Adipocyte (in vitro differentiated cells): ENCODE measurements around the gene PHACTR3.

Experiments
- DNase-seq: peaks from one replicate; pipeline ENCODE4 v3.0.0-alpha.2; 2015; ENCODE audit warnings: low read depth
- H3K27me3 ChIP-seq: replicated peaks from 2 replicates; pipeline ENCODE4 v1.7.0; 2013; ENCODE audit warnings: mild to moderate bottlenecking, low read length, moderate library complexity; ENCODE audit not compliant: control insufficient read depth, insufficient read depth
- H3K36me3 ChIP-seq: 2 replicates; pipeline ENCODE4 v1.7.0; 2013; ENCODE audit warnings: low read length, mild to moderate bottlenecking, moderate library complexity; ENCODE audit not compliant: control insufficient read depth, insufficient read depth, severe bottlenecking
- H3K4me1 ChIP-seq: 2 replicates; pipeline ENCODE4 v1.7.0; 2013; ENCODE audit warnings: mild to moderate bottlenecking, low read length, moderate library complexity; ENCODE audit not compliant: control insufficient read depth, insufficient read depth
- H3K4me3 ChIP-seq: 2 replicates; pipeline ENCODE4 v1.7.0; 2013; ENCODE audit warnings: mild to moderate bottlenecking, low read length, moderate library complexity
- H3K9ac ChIP-seq: 2 replicates; pipeline ENCODE4 v1.7.0; 2013; ENCODE audit warnings: mild to moderate bottlenecking, low read length, moderate library complexity
- H3K9me3 ChIP-seq: 2 replicates; pipeline ENCODE4 v1.7.0; 2013; ENCODE audit warnings: mild to moderate bottlenecking, low read length, moderate library complexity; ENCODE audit not compliant: control insufficient read depth

The PHACTR3 gene

GRCh38 chr20:59657459-59658046 lies 53.2 kb downstream of the PHACTR3 start:
- no peaks in the 10 kb centered on the region for H3K36me3 ChIP-seq
- H3K9ac ChIP-seq = no peak overlapping the region
- H3K4me1 ChIP-seq = no peaks in the 10 kb centered on the region
- H3K9me3 ChIP-seq = peaks cover 46% of the 10 kb centered on the region
- DNase-seq = peak; percentile 3
- no peak overlapping the region for H3K4me3 ChIP-seq
- H3K27me3 ChIP-seq = no peaks in the 10 kb centered on the region

DNA sequence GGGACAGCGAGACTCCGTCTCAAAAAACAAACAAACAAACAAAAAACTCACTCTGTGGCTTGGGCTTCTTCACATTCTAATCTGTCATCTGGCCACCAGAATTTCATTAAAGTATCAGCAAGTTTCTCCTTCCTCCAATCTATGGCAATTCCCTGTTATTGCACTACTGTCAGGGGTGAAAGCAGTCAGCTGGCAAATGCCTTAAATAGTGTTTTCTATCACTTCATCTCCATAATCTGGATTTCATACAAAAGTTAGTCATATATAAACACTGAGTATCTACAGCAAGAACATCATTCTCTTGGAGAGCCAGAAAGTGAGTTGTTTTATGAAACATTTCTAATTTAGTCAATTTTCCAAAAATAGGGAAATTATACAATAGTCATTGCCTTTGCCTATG lies 56.1 kb downstream of the PHACTR3 start:
- no peak for DNase-seq
- H3K36me3 ChIP-seq = no peaks in the 10 kb centered on the region
- H3K27me3 ChIP-seq = peaks cover 10% of the 10 kb centered on the region
- H3K9ac ChIP-seq = no peak overlapping the region
- H3K4me1 ChIP-seq = no peaks in the 10 kb centered on the region
- H3K4me3 ChIP-seq = no peak overlapping the region
- H3K9me3 ChIP-seq = peaks cover 41% of the 10 kb centered on the region

DNA sequence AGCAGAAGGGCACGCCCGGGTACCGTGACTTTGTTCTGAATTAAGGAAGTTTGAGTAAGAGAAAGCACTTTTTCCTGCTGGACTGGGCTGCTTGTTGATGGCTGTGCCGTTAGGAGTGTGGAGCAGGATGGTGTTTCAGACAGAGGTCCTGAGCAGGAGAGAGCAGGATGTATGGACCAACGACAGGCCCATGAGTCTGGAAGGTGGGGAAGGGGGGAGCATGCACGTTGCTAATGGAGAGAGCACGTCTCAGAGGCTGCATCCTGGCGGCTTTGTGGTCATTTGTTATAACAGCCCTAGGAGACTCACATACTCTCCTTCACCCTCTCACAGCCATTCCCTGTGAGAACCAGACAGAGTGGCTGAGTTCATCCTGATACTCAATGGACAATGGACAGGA lies 56.8 kb downstream of the PHACTR3 start:
- Histone ChIP-seq H3K27me3 (peaks cover 12% of the 10 kb centered on the region), H3K36me3 (no peaks in the 10 kb centered on the region), H3K4me3 (no peak overlapping the region), H3K4me1 (no peaks in the 10 kb centered on the region), H3K9me3 (peaks cover 34% of the 10 kb centered on the region), H3K9ac (no peak overlapping the region)
- no peak for DNase-seq

GRCh38 chr20:59661621-59662020 lies 57.3 kb downstream of the PHACTR3 start:
- H3K36me3 ChIP-seq = no peaks in the 10 kb centered on the region
- H3K27me3 ChIP-seq = peaks cover 17% of the 10 kb centered on the region
- H3K9me3 ChIP-seq = peaks cover 29% of the 10 kb centered on the region
- H3K4me3 ChIP-seq = no peak overlapping the region
- no peak for DNase-seq
- no peak overlapping the region for H3K9ac ChIP-seq
- no peaks in the 10 kb centered on the region for H3K4me1 ChIP-seq

GRCh38 chr20:59662161-59662560 lies 57.8 kb downstream of the PHACTR3 start:
- Histone ChIP-seq H3K27me3 (peaks cover 17% of the 10 kb centered on the region), H3K36me3 (no peaks in the 10 kb centered on the region), H3K4me1 (no peaks in the 10 kb centered on the region), H3K9me3 (peaks cover 24% of the 10 kb centered on the region), H3K4me3 (no peak overlapping the region), H3K9ac (no peak overlapping the region)
- DNase-seq = no peak

GRCh38 chr20:59662856-59663512 lies 58.6 kb downstream of the PHACTR3 start:
- H3K9me3 ChIP-seq = peaks cover 16% of the 10 kb centered on the region
- peaks cover 17% of the 10 kb centered on the region for H3K27me3 ChIP-seq
- H3K4me1 ChIP-seq = no peaks in the 10 kb centered on the region
- no peaks in the 10 kb centered on the region for H3K36me3 ChIP-seq
- no peak overlapping the region for H3K9ac ChIP-seq
- no peak overlapping the region for H3K4me3 ChIP-seq
- DNase-seq = no peak

GRCh38 chr20:59663513-59664060 lies 59.2 kb downstream of the PHACTR3 start:
- Histone ChIP-seq H3K4me3 (no peak overlapping the region), H3K36me3 (no peaks in the 10 kb centered on the region), H3K27me3 (peaks cover 17% of the 10 kb centered on the region), H3K4me1 (no peaks in the 10 kb centered on the region), H3K9ac (no peak overlapping the region), H3K9me3 (peaks cover 10% of the 10 kb centered on the region)
- no peak for DNase-seq

GRCh38 chr20:59664421-59664941 lies 60.1 kb downstream of the PHACTR3 start:
- H3K36me3 ChIP-seq = no peaks in the 10 kb centered on the region
- H3K9me3 ChIP-seq = peaks cover 7% of the 10 kb centered on the region
- H3K27me3 ChIP-seq = peaks cover 17% of the 10 kb centered on the region
- no peak overlapping the region for H3K9ac ChIP-seq
- no peak for DNase-seq
- no peak overlapping the region for H3K4me3 ChIP-seq
- H3K4me1 ChIP-seq = no peaks in the 10 kb centered on the region

- Histone ChIP-seq H3K9me3 (peaks cover 4% of the 10 kb centered on the region), H3K36me3 (no peaks in the 10 kb centered on the region), H3K9ac (no peak overlapping the region), H3K4me3 (no peak overlapping the region), H3K4me1 (no peaks in the 10 kb centered on the region), H3K27me3 (peaks cover 23% of the 10 kb centered on the region)
- no peak for DNase-seq
Measured at GRCh38 chr20:59665656-59666555, 61.6 kb downstream of the PHACTR3 start.

- H3K36me3 ChIP-seq = no peaks in the 10 kb centered on the region
- H3K9me3 ChIP-seq = no peaks in the 10 kb centered on the region
- peaks cover 23% of the 10 kb centered on the region for H3K27me3 ChIP-seq
- H3K9ac ChIP-seq = no peak overlapping the region
- no peak for DNase-seq
- H3K4me3 ChIP-seq = no peak overlapping the region
- no peaks in the 10 kb centered on the region for H3K4me1 ChIP-seq
Measured at GRCh38 chr20:59666586-59666985, 62.2 kb downstream of the PHACTR3 start.

GRCh38 chr20:59667131-59667530 lies 62.8 kb downstream of the PHACTR3 start:
- Histone ChIP-seq H3K4me1 (no peaks in the 10 kb centered on the region), H3K27me3 (peaks cover 23% of the 10 kb centered on the region), H3K36me3 (no peaks in the 10 kb centered on the region), H3K9me3 (no peaks in the 10 kb centered on the region), H3K9ac (no peak overlapping the region), H3K4me3 (no peak overlapping the region)
- DNase-seq = no peak
